ENCODE measurements around the gene LRRIQ4.
A peak's percentile ranks its signal among the peaks of the same experiment; 100 is the strongest.

The LRRIQ4 gene

GRCh38 chr3:169811631-169812331 lies 889 bp upstream of the LRRIQ4 start:
- DNase-seq: peak; percentile 51

GRCh38 chr3:169813278-169813677 lies 608 bp downstream of the LRRIQ4 start:
- no peak for DNase-seq

GRCh38 chr3:169813757-169814517 lies 1.3 kb downstream of the LRRIQ4 start:
- no peak for DNase-seq

- DNase-seq: no peak
Measured at GRCh38 chr3:169815590-169816150, 3.0 kb downstream of the LRRIQ4 start.

GRCh38 chr3:169818316-169818715 lies 5.6 kb downstream of the LRRIQ4 start:
- no peak for DNase-seq

GRCh38 chr3:169822091-169822490 lies 9.4 kb downstream of the LRRIQ4 start:
- no peak for DNase-seq

- DNase-seq: no peak
Measured at GRCh38 chr3:169822540-169822939, 9.9 kb downstream of the LRRIQ4 start.

GRCh38 chr3:169822983-169823382 lies 10.3 kb downstream of the LRRIQ4 start:
- DNase-seq: no peak

GRCh38 chr3:169825316-169825715 lies 12.6 kb downstream of the LRRIQ4 start:
- DNase-seq: no peak

- no peak for DNase-seq
Measured at GRCh38 chr3:169827712-169828111, 15.0 kb downstream of the LRRIQ4 start.

- no peak for DNase-seq
Measured at GRCh38 chr3:169835533-169835932, 22.9 kb downstream of the LRRIQ4 start.

GRCh38 chr3:169836078-169836941 lies 23.6 kb downstream of the LRRIQ4 start:
- no peak for DNase-seq

- DNase-seq: no peak
Measured at GRCh38 chr3:169836942-169837275, 24.2 kb downstream of the LRRIQ4 start.

- no peak for DNase-seq
Measured at GRCh38 chr3:169838511-169839030, 25.9 kb downstream of the LRRIQ4 start.

GRCh38 chr3:169841171-169841570 lies 28.5 kb downstream of the LRRIQ4 start:
- DNase-seq: no peak

- DNase-seq: no peak
Measured at GRCh38 chr3:169842960-169843359, 30.3 kb downstream of the LRRIQ4 start.

GRCh38 chr3:169846458-169847193 lies 34.0 kb downstream of the LRRIQ4 start:
- no peak for DNase-seq

- DNase-seq: no peak
Measured at GRCh38 chr3:169847896-169848295, 35.2 kb downstream of the LRRIQ4 start.

GRCh38 chr3:169848741-169849140 lies 36.1 kb downstream of the LRRIQ4 start:
- no peak for DNase-seq

GRCh38 chr3:169850618-169851017 lies 37.9 kb downstream of the LRRIQ4 start:
- DNase-seq: no peak

- DNase-seq: no peak
Measured at GRCh38 chr3:169855514-169855913, 42.8 kb downstream of the LRRIQ4 start.

GRCh38 chr3:169857811-169858210 lies 45.1 kb downstream of the LRRIQ4 start:
- DNase-seq: no peak

Measured in NCI-H2227 treated with DMSO at 0.1 percent for 48 hours (cell line).